NCI-H510A (cell line): ENCODE measurements around the gene PDHA2.
"Not testable (repeated sequence)": the region's sequence is repeated elsewhere in the genome, so short reads cannot be mapped to it uniquely, and the experiment has no call there.

ENCODE experiments used
- DNase-seq: peaks from one replicate; lab custom pipeline; 2025; lab: John Stamatoyannopoulos, UW

PDHA2 gene

DNA sequence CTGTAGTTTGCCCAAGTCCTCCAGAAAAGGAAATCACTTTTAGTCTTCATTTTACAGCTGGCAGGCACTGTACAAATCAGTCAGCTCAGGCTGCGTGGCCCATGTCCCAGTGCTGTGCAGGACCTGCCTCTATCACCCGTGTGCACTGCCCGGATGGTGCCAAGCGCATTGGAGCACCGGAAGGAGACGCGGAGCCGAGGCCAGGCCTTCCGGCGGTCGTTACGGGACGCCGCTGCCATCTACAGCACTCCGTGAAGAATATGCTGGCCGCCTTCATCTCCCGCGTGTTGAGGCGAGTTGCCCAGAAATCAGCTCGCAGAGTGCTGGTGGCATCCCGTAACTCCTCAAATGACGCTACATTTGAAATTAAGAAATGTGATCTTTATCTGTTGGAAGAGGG is at the start of gene PDHA2:
PDHA2 (plus strand) TSS at position 203 of the 400 bp plus-strand sequence; CDS start at position 261, 58 bp downstream.
- DNase-seq = no peak

DNA sequence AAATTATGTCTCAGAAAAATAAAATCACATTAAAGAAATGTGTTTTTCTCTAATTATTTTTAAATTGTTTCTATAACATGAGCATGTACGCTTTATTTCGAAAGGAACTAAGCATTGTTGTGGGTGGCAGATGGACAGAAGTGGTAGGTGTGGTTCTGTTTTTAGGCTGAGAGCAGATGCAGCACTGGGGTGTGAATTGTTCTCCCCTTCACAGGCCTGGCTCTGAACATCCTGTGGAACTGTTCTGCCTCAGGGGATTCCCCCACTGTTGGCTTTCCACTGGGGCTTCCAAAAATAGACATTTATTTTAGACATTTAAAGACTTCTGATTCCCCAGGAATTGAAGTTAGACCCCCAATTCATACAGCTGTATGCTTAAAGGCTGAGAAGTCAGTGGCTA is 41.9 kb upstream of the PDHA2 start:
- no peak for DNase-seq

DNA sequence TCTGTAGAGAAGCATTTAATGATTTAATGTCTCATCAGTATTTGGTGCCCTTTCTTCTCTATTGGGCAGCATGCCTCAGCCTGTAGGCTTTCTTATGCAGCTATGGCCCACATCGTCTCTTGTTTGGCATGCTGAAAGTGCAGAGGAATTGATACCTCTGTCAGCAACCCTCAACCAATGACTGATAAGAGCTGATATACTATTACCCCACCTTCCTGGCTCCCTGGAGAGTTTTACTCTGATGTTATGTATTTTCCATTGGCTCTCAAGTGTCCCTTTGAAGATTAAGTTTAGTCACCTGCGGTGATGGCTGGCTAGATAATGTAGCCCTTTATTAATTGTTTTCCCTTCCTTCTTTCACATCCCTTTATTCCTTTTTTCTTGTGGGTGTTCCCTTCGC is 41.2 kb upstream of the PDHA2 start:
- DNase-seq = no peak

DNA sequence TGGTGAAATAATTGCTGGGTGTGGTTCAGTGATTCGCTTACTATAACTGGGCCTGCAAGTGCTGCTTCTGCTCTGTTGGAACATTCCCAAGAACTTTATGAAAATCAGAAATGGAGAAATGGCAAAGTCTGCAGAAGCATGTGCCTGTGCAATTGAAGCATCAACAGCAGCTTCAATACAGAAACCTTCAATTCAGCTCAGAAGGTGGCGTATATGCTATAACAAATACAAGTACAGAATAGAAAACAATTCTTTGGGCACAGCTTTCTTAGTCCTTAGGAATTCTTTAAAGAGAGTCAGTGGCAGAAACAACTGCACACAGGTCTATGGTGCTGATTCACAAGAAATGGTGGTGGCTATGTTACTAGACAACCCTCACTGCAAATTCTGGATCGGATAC is 18.0 kb upstream of the PDHA2 start:
- DNase-seq = no peak

- no peak for DNase-seq
Observed at GRCh38 chr4:95825546-95825945, 14.3 kb upstream of the PDHA2 start.

GRCh38 chr4:95830651-95831050 is 9.2 kb upstream of the PDHA2 start:
- DNase-seq = no peak

DNA sequence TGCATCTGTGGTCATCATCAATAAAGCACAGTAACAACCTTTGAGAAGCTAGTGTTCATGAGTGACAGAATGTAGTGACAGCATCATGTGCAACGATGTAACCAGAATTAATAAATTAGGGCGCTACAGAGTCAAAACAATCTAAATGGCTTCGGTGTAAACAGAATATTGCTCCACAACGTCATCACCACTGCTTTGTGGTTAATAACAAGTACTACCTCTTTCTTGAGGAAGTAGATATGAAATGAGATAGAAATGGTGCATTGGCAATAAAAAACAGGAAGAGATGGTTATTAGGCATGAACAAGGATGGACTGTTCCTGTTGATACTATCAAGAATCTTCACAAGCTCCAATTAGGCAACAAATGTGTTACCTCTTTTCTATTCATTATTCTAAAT is 8.7 kb upstream of the PDHA2 start:
- no peak for DNase-seq

- no peak for DNase-seq
Observed at GRCh38 chr4:95833711-95834194, 6.1 kb upstream of the PDHA2 start.

GRCh38 chr4:95835672-95836071 is 4.2 kb upstream of the PDHA2 start:
- no peak for DNase-seq

- DNase-seq = no peak
Observed at GRCh38 chr4:95838192-95838591, 1.7 kb upstream of the PDHA2 start.

- no peak for DNase-seq
Observed at GRCh38 chr4:95847908-95848460, 8.1 kb downstream of the PDHA2 start.

GRCh38 chr4:95850161-95850560 is 10.3 kb downstream of the PDHA2 start:
- no peak for DNase-seq

DNA sequence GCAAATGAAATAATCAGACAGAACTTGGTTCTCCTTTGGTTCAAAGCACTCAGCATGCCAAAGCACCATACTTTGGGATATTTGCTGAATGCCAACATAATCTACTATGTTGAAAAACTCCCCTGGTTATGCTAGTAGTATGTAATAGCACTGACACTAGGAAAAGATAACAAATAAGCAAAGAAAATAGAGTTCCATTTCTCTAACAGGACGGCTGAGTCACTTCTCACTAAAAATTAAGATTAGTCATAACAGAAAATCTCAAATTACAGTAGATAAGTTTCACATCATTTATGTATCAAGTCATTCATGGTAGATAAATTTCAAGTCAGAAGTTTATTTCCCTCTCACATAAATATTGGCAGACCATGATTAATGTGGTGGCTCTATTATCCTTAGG is 17.9 kb downstream of the PDHA2 start:
- DNase-seq = no peak

GRCh38 chr4:95867919-95868318 is 28.0 kb downstream of the PDHA2 start:
- no peak for DNase-seq

GRCh38 chr4:95869414-95869813 is 29.5 kb downstream of the PDHA2 start:
- not testable (repeated sequence) for DNase-seq

- no peak for DNase-seq
Observed at GRCh38 chr4:95869961-95870500, 30.1 kb downstream of the PDHA2 start.

DNA sequence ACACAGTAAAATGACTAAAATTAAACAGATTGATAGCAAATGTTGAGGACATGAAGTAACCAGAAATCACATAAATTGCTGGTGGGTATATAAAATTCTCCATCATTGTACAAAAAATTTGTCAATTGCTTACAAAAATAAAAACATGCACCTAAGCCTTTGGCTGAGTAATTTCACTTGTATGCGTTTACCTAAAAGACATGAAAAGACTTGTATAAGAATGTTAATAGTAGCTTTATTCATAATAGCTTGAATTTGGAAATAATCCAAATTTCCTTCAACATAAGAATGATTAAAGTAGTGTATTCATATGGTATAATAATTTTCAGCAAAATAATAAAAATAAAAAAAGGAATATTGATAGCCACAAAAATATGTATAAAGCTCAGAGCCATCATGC is 37.7 kb downstream of the PDHA2 start:
- no peak for DNase-seq

DNA sequence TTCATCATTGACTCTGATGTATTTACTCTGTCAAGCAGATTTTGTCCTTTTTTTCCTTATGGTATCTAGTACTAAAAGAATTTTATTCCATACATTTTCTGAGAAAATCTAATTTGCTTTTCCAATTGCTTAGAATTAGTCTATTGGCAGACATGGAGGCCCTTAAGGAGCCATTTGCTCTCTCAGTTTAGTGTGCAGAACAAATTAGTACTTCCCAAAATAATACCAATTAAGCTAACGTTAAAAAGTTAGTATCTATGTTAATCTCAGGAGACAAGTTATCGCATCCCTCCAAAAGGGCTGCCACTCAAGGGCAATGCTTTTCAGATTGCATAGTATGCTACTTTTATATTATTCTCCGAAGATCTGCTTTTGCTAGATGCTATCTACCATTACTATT is 47.7 kb downstream of the PDHA2 start:
- DNase-seq = no peak

- no peak for DNase-seq
Observed at GRCh38 chr4:95889662-95890061, 49.8 kb downstream of the PDHA2 start.
